ENCODE data around the gene DLL3. TPM values are rescaled to one million over a fixed set of nuclear protein-coding genes. Genes with fewer than 3 reads are reported as not detected.

The DLL3 gene
- total RNA-seq, 4 donors from 2014 or later = 0.10 TPM; not detected in 3

- DNase-seq (ENCODE audit: low spot score in 2 of 2) = no peak
- TF ChIP-seq CTCF (IDR thresholded peaks at IDR 0.05) (no peak), POLR2A (IDR thresholded peaks at IDR 0.05) (no peak)
- no peak overlapping the region for H3K4me3 ChIP-seq (ENCODE audit: low read depth, poor library complexity, severe bottlenecking)
- intact Hi-C loops (cut with DNase I; ENCODE audit: low total_unique reads) = no loop called here
- 73 to 80% methylated on average over 3 of the region's 3 CpGs for WGBS, 2 donors
Observed at GRCh38 chr19:39543477-39543857, 44.7 kb downstream of the DLL3 start.

GRCh38 chr19:39544226-39544903, 45.6 kb downstream of the DLL3 start:
- DNase-seq (ENCODE audit: low spot score in 2 of 2) = no peak
- intact Hi-C loops (cut with DNase I; ENCODE audit: low total_unique reads) = no loop called here
- H3K4me3 ChIP-seq (ENCODE audit: low read depth, poor library complexity, severe bottlenecking) = no peak overlapping the region
- WGBS, 2 donors = 73 to 77% methylated on average over 7 of the region's 7 CpGs
- TF ChIP-seq CTCF (IDR thresholded peaks at IDR 0.05) (no peak), POLR2A (IDR thresholded peaks at IDR 0.05) (no peak)

GRCh38 chr19:39544911-39545310, 46.2 kb downstream of the DLL3 start:
- no peak for DNase-seq (ENCODE audit: low spot score in 2 of 2)
- no peak overlapping the region for H3K4me3 ChIP-seq (ENCODE audit: low read depth, poor library complexity, severe bottlenecking)
- no peak for TF ChIP-seq CTCF (IDR thresholded peaks at IDR 0.05)
- no peak for TF ChIP-seq POLR2A (IDR thresholded peaks at IDR 0.05)

GRCh38 chr19:39546599-39546998, 47.9 kb downstream of the DLL3 start:
- 41 to 44% methylated on average over 8 of the region's 8 CpGs for WGBS, 2 donors
- no peak overlapping the region for H3K4me3 ChIP-seq (ENCODE audit: low read depth, poor library complexity, severe bottlenecking)
- DNase-seq (ENCODE audit: low spot score in 2 of 2) = no peak
- intact Hi-C loops (cut with DNase I; ENCODE audit: low total_unique reads) = no loop called here
- TF ChIP-seq CTCF (IDR thresholded peaks at IDR 0.05) = no peak
- no peak for TF ChIP-seq POLR2A (IDR thresholded peaks at IDR 0.05)

More at GRCh38 chr19:39544911-39545310, 46.2 kb downstream of the DLL3 start:
- intact Hi-C loops (cut with DNase I; ENCODE audit: low total_unique reads) = no loop called here
- 57 to 72% methylated on average over 1 of the region's 1 CpG for WGBS, 2 donors

GRCh38 chr19:39550197-39550596, 51.5 kb downstream of the DLL3 start:
- intact Hi-C loops (cut with DNase I; ENCODE audit: low total_unique reads) = no loop called here
- TF ChIP-seq POLR2A (IDR thresholded peaks at IDR 0.05) = no peak
- no peak for TF ChIP-seq CTCF (IDR thresholded peaks at IDR 0.05)
- no peak for DNase-seq (ENCODE audit: low spot score in 2 of 2)
- no peak overlapping the region for H3K4me3 ChIP-seq (ENCODE audit: low read depth, poor library complexity, severe bottlenecking)
- 77 to 86% methylated on average over 5 of the region's 5 CpGs for WGBS, 2 donors

All from lower leg skin (tissue), 4 donors.